ENCODE measurements around the gene WDR45B.

DNA sequence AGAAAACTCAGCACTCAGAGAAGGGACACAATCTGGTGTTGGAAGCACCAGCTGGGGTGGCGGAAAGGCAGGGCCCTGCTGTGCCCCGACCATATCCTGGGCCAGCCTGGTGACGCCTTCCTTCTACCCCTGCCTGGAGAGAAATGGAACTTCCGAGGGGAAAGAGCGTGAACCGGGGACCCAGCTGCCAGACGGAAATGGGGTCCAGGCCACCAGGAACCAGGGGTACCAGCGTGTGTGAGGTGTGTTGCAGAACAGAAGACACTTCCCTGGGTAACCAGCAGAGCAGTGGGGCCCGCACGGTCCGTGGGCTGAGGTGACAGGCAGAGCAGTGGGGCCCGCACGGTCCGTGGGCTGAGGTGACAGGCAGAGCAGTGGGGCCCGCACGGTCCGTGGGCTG, 43.5 kb upstream of the WDR45B start:
- TF ChIP-seq CTCF (IDR thresholded peaks at IDR 0.05) (no peak), ZFX (IDR thresholded peaks at IDR 0.05; ENCODE audit: borderline replicate concordance) (no peak)
